ENCODE results near the gene ZFP57. TPM values are rescaled to one million over a fixed set of nuclear protein-coding genes. Genes with fewer than 3 reads are reported as not detected.

ZFP57 gene
- total RNA-seq, 1 experiment from 2014 or later, result 0.23 TPM

- Mint-ChIP-seq H3K36me3 (ENCODE audit: insufficient read depth, unreplicated experiment) (peaks cover 15% of the 10 kb centered on the region), H3K4me1 (ENCODE audit: insufficient read depth, unreplicated experiment) (peaks cover 37% of the 10 kb centered on the region), H3K27me3 (ENCODE audit: insufficient read depth, unreplicated experiment) (no peaks in the 10 kb centered on the region), H3K9me3 (ENCODE audit: unreplicated experiment) (no peaks in the 10 kb centered on the region), H3K4me3 (ENCODE audit: unreplicated experiment) (peak overlapping the region; percentile 68), H3K27ac (ENCODE audit: low read depth, unreplicated experiment) (no peak overlapping the region)
- no TSS peak for BruUV-seq (replicated peaks)
- DNase-seq (ENCODE audit: unreplicated experiment), result peak; percentile 51
- POLR2A ChIA-PET, result interaction anchor here (2.2 kb wide), 1 partner anchor 12 kb away, joined by 6 read pairs; no protein-coding TSS in a partner anchor
- peak; percentile 51 for TF ChIP-seq CTCF (IDR thresholded peaks at IDR 0.05; ENCODE audit: unreplicated experiment)
- intact Hi-C loops (cut with micrococcal nuclease), result no loop called here
- CTCF ChIA-PET, result interaction anchor here (0.6 to 1.2 kb wide), 4 partner anchors 21 to 1243 kb away, joined by 3 to 4 read pairs (median 3); no protein-coding TSS in a partner anchor
Observed at GRCh38 chr6:29628419-29629281, 52.3 kb downstream of the ZFP57 start.

GRCh38 chr6:29627755-29628418, 53.1 kb downstream of the ZFP57 start:
- peak; percentile 3 for DNase-seq (ENCODE audit: unreplicated experiment)
- BruUV-seq (replicated peaks), result no TSS peak
- Mint-ChIP-seq H3K4me1 (ENCODE audit: insufficient read depth, unreplicated experiment) (peaks cover 31% of the 10 kb centered on the region), H3K36me3 (ENCODE audit: insufficient read depth, unreplicated experiment) (peaks cover 22% of the 10 kb centered on the region), H3K4me3 (ENCODE audit: unreplicated experiment) (peak overlapping the region; percentile 68), H3K9me3 (ENCODE audit: unreplicated experiment) (no peaks in the 10 kb centered on the region), H3K27ac (ENCODE audit: low read depth, unreplicated experiment) (no peak overlapping the region), H3K27me3 (ENCODE audit: insufficient read depth, unreplicated experiment) (no peaks in the 10 kb centered on the region)
- intact Hi-C loops (cut with micrococcal nuclease), result no loop called here
- ChIA-PET POLR2A (no interaction called here), CTCF (interaction anchor here (0.6 to 1.2 kb wide), 2 partner anchors 22 to 932 kb away, joined by 3 to 4 read pairs; no protein-coding TSS in a partner anchor)
- no peak for TF ChIP-seq CTCF (IDR thresholded peaks at IDR 0.05; ENCODE audit: unreplicated experiment)

GRCh38 chr6:29626948-29627754, 53.8 kb downstream of the ZFP57 start:
- BruUV-seq (replicated peaks), result no TSS peak
- Mint-ChIP-seq H3K9me3 (ENCODE audit: unreplicated experiment) (no peaks in the 10 kb centered on the region), H3K4me1 (ENCODE audit: insufficient read depth, unreplicated experiment) (peaks cover 29% of the 10 kb centered on the region), H3K36me3 (ENCODE audit: insufficient read depth, unreplicated experiment) (peaks cover 20% of the 10 kb centered on the region), H3K27ac (ENCODE audit: low read depth, unreplicated experiment) (no peak overlapping the region), H3K4me3 (ENCODE audit: unreplicated experiment) (no peak overlapping the region), H3K27me3 (ENCODE audit: insufficient read depth, unreplicated experiment) (no peaks in the 10 kb centered on the region)
- intact Hi-C loops (cut with micrococcal nuclease), result no loop called here
- DNase-seq (ENCODE audit: unreplicated experiment), result no peak
- no peak for TF ChIP-seq CTCF (IDR thresholded peaks at IDR 0.05; ENCODE audit: unreplicated experiment)
- ChIA-PET POLR2A (no interaction called here), CTCF (interaction anchor here (0.7 to 1.1 kb wide), 2 partner anchors 20 to 134 kb away, joined by 3 to 4 read pairs; no protein-coding TSS in a partner anchor)

Measured in MCF 10A (cell line).